GM18861 (cell line): ENCODE results near the gene CBLN3.

Experiments used
- ATAC-seq: cut with Tn5 transposase; IDR thresholded peaks from one replicate; pipeline ENCODE4 v1.9.1; 2021; ENCODE audit not compliant: unreplicated experiment

The CBLN3 gene

GRCh38 chr14:24439830-24440605 lies 10.6 kb upstream of the CBLN3 start:
- ATAC-seq = no peak

DNA sequence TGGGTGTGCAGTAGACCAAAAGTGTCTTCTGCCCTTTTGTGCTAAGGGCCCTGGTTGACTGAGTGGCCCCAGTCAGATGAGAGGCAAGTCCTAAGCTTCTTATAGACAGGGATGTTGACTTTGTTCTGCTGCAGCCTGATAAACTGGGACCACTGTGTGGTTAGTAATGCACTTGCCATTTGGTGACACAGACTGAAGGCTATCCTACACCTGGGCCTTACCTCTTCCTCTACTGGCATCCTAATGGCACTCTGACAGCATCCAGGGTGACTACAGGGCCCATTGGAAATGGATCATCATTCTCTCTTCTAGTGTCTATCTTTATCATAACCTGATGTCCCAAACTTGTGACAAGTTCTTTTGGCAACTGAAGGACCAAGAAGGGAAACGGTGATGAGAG lies 9.8 kb upstream of the CBLN3 start:
- ATAC-seq = no peak

DNA sequence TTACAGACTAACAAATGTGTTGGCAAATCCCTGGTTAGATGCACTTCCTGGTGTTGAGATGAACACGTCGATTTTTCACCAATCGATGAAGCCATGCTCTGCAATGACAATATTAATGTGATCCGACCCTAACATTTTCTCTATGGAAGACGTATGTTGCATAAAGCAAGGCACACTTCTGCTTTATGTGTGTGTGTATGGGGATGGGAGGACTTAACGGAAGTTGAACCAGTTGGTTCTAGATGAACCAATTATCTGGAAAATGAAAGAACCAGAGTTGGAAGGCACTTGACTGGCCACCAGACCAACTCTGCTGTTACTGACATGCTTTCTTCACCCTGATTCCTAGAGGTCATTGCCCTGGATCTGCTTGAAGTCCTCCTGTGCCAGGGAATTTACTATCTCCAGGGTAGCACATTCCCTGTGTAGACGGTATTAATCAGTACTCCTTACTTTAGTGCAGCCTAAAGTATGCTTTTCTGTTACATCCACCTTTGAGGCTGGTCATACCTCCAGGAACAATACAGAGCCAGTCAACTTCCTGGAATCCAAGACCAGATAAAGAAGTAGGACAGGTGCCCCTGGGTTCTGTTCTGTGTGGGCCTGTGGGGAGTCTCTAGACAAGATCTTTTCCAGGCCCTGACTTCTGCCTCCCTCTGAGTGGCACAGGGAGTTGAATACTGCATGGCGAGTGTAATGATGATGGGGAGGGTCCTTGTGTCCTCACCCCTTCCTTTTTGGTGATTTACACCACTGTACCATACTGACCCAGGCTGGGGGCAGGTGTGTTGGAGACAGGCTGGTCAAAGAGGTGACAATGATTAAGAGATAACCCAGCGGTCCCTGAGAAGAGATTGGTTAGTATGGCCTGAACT lies 9.0 kb upstream of the CBLN3 start:
- no peak for ATAC-seq

DNA sequence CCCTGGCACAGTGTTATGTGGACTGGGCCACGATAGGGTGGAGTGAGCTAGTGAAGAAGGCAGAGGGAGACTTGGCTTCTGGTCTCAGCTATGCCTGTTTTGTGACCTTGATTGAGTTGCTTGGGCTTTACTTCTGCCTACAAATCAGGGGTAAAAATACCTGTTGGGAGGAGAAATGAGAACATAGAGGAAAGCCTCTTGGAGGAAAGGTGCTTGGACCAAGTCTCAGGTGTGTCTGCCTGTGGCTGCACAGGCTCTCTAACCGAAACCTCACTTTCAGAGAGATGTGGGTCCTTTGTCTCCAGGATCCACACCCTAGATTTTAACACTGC lies 8.2 kb upstream of the CBLN3 start:
- ATAC-seq = no peak

GRCh38 chr14:24437020-24437735 lies 7.7 kb upstream of the CBLN3 start:
- ATAC-seq = no peak

GRCh38 chr14:24436355-24437019 lies 7.0 kb upstream of the CBLN3 start:
- ATAC-seq = no peak

- no peak for ATAC-seq
Measured at GRCh38 chr14:24435998-24436354, 6.5 kb upstream of the CBLN3 start.

DNA sequence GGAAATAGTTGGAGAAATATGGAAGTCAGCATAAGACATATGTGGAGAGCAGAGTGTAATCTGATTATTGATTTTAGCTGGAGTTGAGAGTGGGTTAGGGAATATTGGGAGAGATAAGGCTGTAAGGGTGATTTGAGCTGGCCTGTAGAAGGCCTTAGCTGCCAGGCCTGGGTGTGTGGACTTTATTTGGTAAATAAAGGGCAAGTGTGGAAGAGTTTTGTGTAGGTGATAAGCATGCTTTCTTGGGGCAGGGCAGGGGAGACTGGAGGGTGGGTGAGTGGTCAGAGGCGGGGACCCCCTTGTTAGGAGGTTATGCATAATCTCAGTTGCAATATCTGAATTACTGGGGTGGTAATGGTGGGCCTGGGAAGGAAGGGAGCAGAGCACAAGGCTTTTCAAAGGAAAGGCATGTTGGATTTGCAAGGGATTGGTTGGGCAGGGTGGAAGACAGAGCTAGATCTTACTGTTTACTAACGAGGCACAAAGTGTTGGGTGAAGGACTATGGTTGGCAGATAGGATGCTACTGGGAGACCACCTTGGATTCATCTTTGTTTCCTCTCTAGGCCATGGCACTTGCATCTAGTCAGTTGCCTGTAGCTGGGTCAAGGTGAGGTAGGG lies 5.8 kb upstream of the CBLN3 start:
- ATAC-seq = no peak

- ATAC-seq = no peak
Measured at GRCh38 chr14:24434676-24435075, 5.2 kb upstream of the CBLN3 start.

DNA sequence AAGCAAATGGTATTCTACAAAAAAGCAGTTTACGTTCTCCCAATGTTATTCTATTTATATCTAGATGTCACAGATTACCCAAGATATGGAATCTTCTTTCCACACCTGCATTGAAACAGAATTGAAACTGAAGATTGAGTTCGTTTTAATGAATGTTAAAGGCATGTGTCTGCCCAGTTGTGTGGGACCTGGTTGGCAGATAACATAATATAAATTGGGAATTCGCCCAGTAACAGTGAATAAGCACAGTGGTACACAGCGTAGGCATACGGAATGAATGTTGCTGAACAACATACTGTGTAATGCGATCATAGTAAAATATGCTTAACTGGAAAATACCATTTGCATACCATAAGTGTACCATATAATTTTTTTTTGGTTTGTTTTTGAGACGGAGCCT lies 4.6 kb upstream of the CBLN3 start:
- no peak for ATAC-seq

GRCh38 chr14:24432259-24433131 lies 3.0 kb upstream of the CBLN3 start:
- ATAC-seq = no peak

DNA sequence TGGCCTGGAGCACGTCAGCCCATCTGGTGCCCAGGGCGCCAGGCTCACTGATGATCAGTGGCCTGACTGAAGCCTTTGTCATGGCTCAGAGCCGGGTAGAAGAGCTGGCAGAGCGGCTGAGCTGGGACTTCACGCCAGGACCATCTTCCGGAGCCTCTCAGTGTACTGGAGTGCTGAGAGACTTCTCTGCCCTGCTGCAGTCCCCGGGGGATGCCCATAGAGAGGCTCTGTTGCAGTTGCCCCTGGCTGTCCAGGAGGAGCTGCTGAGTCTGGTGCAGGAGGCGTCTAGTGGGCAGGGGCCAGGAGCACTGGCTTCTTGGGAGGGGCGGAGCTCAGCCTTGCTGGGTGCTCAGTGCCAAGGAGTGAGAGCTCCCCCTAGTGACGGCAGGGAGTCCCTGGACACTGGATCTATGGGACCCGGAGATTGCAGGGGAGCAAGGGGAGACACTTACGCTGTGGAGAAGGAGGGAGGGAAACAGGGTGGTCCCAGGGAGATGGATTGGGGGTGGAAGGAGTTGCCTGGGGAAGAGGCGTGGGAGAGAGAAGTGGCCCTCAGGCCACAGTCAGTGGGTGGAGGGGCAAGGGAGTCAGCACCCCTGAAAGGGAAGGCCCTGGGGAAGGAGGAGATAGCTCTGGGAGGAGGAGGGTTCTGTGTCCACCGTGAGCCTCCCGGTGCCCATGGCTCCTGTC lies 2.2 kb upstream of the CBLN3 start:
- ATAC-seq = peak; percentile 47

DNA sequence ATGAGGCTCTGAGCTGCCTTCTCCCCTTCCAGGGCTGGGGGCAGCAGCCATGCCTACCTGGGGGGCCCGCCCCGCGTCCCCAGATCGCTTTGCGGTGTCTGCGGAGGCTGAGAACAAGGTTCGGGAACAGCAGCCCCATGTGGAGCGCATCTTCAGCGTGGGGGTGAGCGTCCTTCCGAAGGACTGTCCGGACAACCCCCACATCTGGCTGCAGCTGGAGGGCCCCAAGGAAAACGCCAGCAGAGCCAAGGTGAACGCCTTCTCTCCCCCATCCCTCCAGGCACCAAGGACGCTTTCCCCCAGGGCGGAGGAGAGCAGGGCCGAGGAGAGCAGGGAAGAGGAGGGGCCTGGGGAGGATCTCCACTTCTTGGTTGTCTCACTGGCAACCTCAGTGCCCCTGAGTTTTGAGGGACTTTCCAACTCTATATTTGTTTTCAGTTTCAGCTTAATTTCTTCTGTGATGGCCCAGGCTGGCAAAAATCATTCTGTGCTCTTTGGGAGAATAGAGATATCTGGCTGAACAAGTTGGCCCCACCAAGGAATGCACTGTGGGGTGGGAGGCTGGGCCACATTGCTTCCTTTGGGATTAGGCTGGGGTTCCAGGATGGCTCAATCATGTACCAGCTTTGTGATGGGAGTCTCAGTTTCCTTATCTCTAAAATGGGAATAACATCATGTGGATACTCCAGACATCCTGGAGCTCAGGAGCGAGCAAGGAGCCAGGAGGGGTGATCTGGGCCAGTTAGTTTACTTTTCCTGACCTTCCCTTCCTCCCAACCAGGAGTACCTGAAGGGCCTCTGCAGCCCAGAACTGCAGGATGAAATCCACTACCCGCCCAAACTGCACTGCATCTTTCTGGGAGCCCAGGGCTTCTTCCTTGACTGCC lies 1.5 kb upstream of the CBLN3 start:
- peak; percentile 33 for ATAC-seq

GRCh38 chr14:24430143-24430681 lies 744 bp upstream of the CBLN3 start:
- peak; percentile 40 for ATAC-seq

DNA sequence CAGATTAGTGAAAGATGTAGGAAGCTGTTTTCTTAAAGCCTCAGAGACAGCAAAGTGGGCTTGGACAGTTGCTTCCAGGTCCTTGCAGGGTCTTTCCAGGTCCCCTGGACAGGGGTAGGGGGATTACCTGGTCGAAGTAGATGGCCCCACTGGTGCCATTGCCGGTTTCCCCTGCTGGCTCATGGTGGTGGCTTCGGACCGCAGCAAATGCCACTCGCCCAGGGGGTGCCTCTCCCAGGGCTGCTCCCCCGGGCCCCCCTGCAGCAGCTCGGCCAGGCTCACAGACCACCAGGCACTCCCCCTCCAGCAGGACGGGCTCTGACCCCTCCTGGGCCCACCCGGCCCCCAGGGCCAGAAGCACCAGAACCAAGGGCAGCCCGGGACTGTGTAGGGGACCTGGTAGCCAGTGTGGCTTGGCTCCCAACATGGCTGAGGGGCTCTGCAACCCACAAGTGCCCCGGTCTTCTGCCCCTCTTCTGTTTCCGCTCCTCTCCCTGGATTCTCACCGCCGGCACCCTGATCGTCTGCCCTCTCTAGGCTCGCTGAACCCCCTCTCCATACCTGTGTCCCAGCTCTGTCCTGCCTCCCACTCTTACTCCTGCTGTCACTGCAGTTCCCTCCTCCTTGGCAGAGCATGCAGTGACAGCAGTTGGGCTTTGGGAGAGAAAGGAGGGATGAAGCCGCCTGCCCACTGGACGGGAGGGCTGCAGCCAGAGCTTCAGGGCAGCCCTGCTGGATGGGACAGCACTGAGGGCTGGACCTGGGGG lies 657 bp downstream of the CBLN3 start:
- no peak for ATAC-seq

DNA sequence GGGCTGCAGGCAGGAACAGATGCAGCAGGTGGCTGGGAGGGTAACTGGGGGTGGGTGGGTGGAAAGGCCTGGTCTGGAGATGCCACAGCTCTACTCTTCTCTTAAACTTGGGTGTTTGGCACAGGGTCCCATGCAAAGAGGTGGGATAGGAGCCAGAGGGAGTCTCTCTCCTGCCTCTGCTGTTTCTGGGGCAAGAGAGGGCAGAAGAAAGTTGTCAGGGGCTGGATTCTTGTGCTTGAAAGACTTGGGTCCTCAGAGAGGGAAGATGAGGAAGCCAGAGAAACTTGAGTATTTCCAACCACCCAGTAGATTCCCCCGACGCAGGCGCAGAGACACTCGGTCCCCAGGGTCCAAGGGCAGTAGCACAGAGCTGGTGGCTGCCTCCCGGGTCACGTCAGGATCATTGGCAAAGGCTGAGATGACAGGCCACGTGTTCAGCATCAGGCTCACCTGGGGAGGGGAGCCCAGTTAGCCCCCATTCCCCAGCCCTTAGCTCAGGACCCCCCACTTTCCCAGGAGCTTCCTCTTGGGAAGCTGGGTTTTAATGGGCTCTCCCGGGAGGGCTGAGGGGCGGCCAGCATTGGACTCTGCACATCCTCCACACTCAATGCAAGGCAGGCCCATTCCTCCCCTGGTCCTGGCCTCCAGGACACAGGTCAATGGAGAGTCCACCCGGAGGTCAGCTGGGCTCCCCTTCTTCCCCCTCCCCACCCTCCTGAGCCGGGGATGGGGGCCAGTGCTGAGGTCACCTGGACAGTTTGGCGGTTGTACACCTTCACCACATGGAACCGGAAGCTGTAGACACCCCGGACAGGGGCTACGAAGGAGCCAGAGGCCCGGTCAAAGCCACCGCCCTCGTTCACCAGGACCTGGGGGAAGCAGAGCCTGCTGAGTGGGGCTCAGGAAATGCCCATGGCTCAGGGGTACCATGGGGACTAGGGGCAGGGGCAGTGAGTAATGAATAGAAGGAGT lies 1.6 kb downstream of the CBLN3 start:
- ATAC-seq = no peak
